ENCODE results near the gene BNC2. TPM values are rescaled to one million over a fixed set of nuclear protein-coding genes. Genes with fewer than 3 reads are reported as not detected.

Gene BNC2
- total and polyA plus RNA-seq, 5 donors from 2014 or later = not detected

DNA sequence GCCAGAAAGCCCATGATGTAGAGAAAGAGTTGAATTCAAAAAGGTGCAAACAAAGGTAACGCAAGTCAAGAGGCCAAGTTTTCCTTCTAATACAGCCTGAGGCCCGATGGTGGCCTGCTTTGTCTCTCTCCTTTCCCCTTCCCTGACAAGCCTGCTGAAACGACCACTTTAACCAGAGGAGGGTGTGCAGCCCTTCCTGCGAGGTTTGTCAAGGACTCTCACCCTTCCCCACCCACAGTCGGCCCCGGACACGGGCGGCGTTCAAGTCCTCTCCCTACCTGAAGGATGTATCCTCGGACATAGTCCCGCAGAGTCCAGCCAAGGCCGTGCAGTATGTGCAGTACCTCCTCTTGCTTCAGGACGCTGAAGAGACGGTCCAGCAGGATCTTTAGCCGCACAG lies 318.2 kb downstream of the BNC2 start:
- DNase-seq (no peak), ATAC-seq (ENCODE audit: low read depth in 2 of 2) (no peak)
- H3K4me3 Mint-ChIP-seq = no peak overlapping the region
- no peaks in the 10 kb centered on the region for H3K27me3 ChIP-seq (ENCODE audit: control insufficient read depth, insufficient read depth, low read length)
- H3K27ac Mint-ChIP-seq = no peak overlapping the region
- H3K9me3 ChIP-seq (ENCODE audit: control insufficient read depth in 2 of 2, low read length in 2 of 2) = no peaks in the 10 kb centered on the region
- no peaks in the 10 kb centered on the region for H3K27me3 Mint-ChIP-seq
- H3K4me1 Mint-ChIP-seq = no peaks in the 10 kb centered on the region
- no peaks in the 10 kb centered on the region for H3K36me3 ChIP-seq (ENCODE audit: control insufficient read depth, insufficient read depth, low read length)
- H3K4me3 ChIP-seq (ENCODE audit: low read depth, low read length) = no peak overlapping the region
- no peak overlapping the region for H3K27ac ChIP-seq (ENCODE audit: insufficient read depth, low read length, poor library complexity, severe bottlenecking)
- no peaks in the 10 kb centered on the region for H3K4me1 ChIP-seq (ENCODE audit: control insufficient read depth, insufficient read depth, low read length, poor library complexity, severe bottlenecking)
- no peaks in the 10 kb centered on the region for H3K36me3 Mint-ChIP-seq
- peaks cover 0 to 10% (median 4%) of the 10 kb centered on the region in 7 donors for H3K9me3 Mint-ChIP-seq

GRCh38 chr9:16551692-16552091 lies 318.8 kb downstream of the BNC2 start:
- ATAC-seq (ENCODE audit: low read depth in 2 of 2) (no peak), DNase-seq (no peak)
- no peaks in the 10 kb centered on the region for H3K27me3 Mint-ChIP-seq
- Histone ChIP-seq H3K27ac (ENCODE audit: insufficient read depth, low read length, poor library complexity, severe bottlenecking) (no peak overlapping the region), H3K9me3 (ENCODE audit: control insufficient read depth in 2 of 2, low read length in 2 of 2) (no peaks in the 10 kb centered on the region), H3K27me3 (ENCODE audit: control insufficient read depth, insufficient read depth, low read length) (no peaks in the 10 kb centered on the region), H3K4me3 (ENCODE audit: low read depth, low read length) (no peak overlapping the region), H3K36me3 (ENCODE audit: control insufficient read depth, insufficient read depth, low read length) (no peaks in the 10 kb centered on the region), H3K4me1 (ENCODE audit: control insufficient read depth, insufficient read depth, low read length, poor library complexity, severe bottlenecking) (no peaks in the 10 kb centered on the region)
- no peak overlapping the region for H3K27ac Mint-ChIP-seq
- peaks cover 0 to 10% (median 4%) of the 10 kb centered on the region in 7 donors for H3K9me3 Mint-ChIP-seq
- no peaks in the 10 kb centered on the region for H3K4me1 Mint-ChIP-seq
- H3K36me3 Mint-ChIP-seq = no peaks in the 10 kb centered on the region
- no peak overlapping the region for H3K4me3 Mint-ChIP-seq

DNA sequence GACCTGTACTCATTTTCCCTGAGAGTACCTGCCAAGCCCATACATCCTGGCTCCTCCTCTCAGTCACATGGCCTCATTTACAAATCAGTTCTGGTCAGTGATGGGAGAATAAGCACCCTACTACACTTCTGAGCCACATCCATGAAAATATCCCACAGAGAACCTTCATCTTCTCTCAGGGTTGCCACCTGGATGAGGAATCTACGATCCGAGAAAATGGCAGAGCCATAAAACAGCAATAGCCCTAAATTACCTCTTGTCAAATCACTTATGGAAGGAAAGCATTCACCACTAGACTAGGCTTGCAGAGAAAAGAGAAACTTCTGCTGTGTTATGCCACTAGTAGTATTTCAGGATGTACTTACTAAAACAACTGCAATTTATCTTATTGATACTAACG lies 324.8 kb downstream of the BNC2 start:
- no peak for DNase-seq
- no peak overlapping the region for H3K27ac ChIP-seq (ENCODE audit: insufficient read depth, low read length, poor library complexity, severe bottlenecking)
- no peak for ATAC-seq (ENCODE audit: low read depth in 2 of 2)
- Mint-ChIP-seq H3K4me1 (no peaks in the 10 kb centered on the region), H3K9me3 (peaks cover 0 to 1% (median 0%) of the 10 kb centered on the region in 7 donors), H3K27ac (no peak overlapping the region), H3K27me3 (no peaks in the 10 kb centered on the region), H3K36me3 (no peaks in the 10 kb centered on the region), H3K4me3 (no peak overlapping the region)
- no peaks in the 10 kb centered on the region for H3K36me3 ChIP-seq (ENCODE audit: control insufficient read depth, insufficient read depth, low read length)
- H3K4me1 ChIP-seq (ENCODE audit: control insufficient read depth, insufficient read depth, low read length, poor library complexity, severe bottlenecking) = no peaks in the 10 kb centered on the region
- no peaks in the 10 kb centered on the region for H3K27me3 ChIP-seq (ENCODE audit: control insufficient read depth, insufficient read depth, low read length)
- H3K4me3 ChIP-seq (ENCODE audit: low read depth, low read length) = no peak overlapping the region
- no peaks in the 10 kb centered on the region for H3K9me3 ChIP-seq (ENCODE audit: control insufficient read depth in 2 of 2, low read length in 2 of 2)

DNA sequence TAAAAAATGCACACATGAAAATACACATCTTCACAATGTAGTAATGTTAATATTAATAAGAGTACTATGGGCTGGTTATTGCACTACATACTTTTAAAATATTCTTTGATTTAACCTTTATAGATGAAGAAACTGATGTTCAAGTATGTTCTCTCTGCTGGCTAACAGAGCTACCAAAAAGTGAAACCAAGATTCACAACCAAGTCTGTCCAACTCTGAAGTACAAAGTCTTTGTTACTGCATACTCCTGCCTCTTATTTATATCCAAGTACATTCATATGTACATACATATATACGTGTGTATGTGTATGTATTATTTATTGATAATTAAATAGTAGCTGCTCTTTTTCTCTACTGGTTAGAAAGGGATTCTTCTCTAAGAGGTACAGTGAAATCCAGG lies 325.6 kb downstream of the BNC2 start:
- Mint-ChIP-seq H3K27me3 (no peaks in the 10 kb centered on the region), H3K9me3 (peaks cover 0 to 1% (median 0%) of the 10 kb centered on the region in 7 donors), H3K4me1 (no peaks in the 10 kb centered on the region), H3K36me3 (no peaks in the 10 kb centered on the region), H3K27ac (no peak overlapping the region), H3K4me3 (no peak overlapping the region)
- Histone ChIP-seq H3K9me3 (ENCODE audit: control insufficient read depth in 2 of 2, low read length in 2 of 2) (no peaks in the 10 kb centered on the region), H3K36me3 (ENCODE audit: control insufficient read depth, insufficient read depth, low read length) (no peaks in the 10 kb centered on the region), H3K4me3 (ENCODE audit: low read depth, low read length) (no peak overlapping the region), H3K27ac (ENCODE audit: insufficient read depth, low read length, poor library complexity, severe bottlenecking) (no peak overlapping the region), H3K4me1 (ENCODE audit: control insufficient read depth, insufficient read depth, low read length, poor library complexity, severe bottlenecking) (no peaks in the 10 kb centered on the region), H3K27me3 (ENCODE audit: control insufficient read depth, insufficient read depth, low read length) (no peaks in the 10 kb centered on the region)
- no peak for ATAC-seq (ENCODE audit: low read depth in 2 of 2)
- DNase-seq = no peak

DNA sequence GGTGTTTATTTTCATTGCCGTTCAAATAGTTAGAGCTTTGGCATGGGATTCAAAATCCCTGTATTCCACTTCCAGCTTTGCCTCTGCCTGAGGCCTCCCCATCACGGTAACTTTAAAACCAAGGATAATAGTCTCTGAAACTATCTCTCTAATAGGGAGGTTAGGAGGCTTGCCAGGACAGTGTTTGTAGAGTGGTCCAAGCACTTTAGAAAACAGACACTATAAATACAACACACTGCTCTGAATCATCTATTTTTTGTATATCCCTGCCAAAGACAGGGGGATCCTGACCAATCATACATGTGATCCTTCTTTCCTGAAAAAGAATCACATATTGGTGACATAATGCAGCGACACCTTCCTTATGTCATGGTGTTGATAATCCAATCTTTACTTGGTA lies 326.8 kb downstream of the BNC2 start:
- H3K27ac Mint-ChIP-seq = no peak overlapping the region
- DNase-seq (no peak), ATAC-seq (ENCODE audit: low read depth in 2 of 2) (no peak)
- no peaks in the 10 kb centered on the region for H3K36me3 Mint-ChIP-seq
- Histone ChIP-seq H3K9me3 (ENCODE audit: control insufficient read depth in 2 of 2, low read length in 2 of 2) (no peaks in the 10 kb centered on the region), H3K4me1 (ENCODE audit: control insufficient read depth, insufficient read depth, low read length, poor library complexity, severe bottlenecking) (no peaks in the 10 kb centered on the region), H3K27ac (ENCODE audit: insufficient read depth, low read length, poor library complexity, severe bottlenecking) (no peak overlapping the region), H3K27me3 (ENCODE audit: control insufficient read depth, insufficient read depth, low read length) (no peaks in the 10 kb centered on the region), H3K4me3 (ENCODE audit: low read depth, low read length) (no peak overlapping the region), H3K36me3 (ENCODE audit: control insufficient read depth, insufficient read depth, low read length) (no peaks in the 10 kb centered on the region)
- no peaks in the 10 kb centered on the region for H3K27me3 Mint-ChIP-seq
- no peaks in the 10 kb centered on the region for H3K4me1 Mint-ChIP-seq
- no peak overlapping the region for H3K4me3 Mint-ChIP-seq
- peaks cover 0 to 2% (median 0%) of the 10 kb centered on the region in 7 donors for H3K9me3 Mint-ChIP-seq

- Mint-ChIP-seq H3K4me3 (no peak overlapping the region), H3K9me3 (peaks cover 0 to 2% (median 0%) of the 10 kb centered on the region in 7 donors), H3K36me3 (no peaks in the 10 kb centered on the region)
These were observed 327.2 kb downstream of the BNC2 start for GRCh38 chr9:16543225-16543624.

DNA sequence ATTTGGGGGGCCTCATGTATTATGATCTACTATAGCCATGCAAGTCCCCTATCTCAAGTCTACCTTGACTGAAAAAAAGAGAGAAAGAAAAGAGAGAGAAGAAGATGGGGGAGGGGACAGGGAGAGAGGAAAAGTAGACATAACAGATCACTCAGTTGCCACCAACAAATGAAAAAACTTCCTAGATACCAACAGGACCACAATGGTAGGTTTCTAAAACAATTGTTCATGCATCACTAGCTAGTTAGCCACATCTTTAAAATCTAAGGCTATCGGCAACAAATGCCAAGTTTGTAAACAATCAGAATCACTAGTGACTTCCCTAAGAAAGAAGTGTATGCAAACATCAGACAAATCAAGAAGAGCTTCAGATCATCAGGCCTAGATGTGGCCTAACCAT lies 328.2 kb downstream of the BNC2 start:
- H3K27ac ChIP-seq (ENCODE audit: insufficient read depth, low read length, poor library complexity, severe bottlenecking) = no peak overlapping the region
- Mint-ChIP-seq H3K9me3 (peaks cover 0 to 2% (median 0%) of the 10 kb centered on the region in 7 donors), H3K36me3 (no peaks in the 10 kb centered on the region), H3K4me3 (no peak overlapping the region), H3K4me1 (no peaks in the 10 kb centered on the region), H3K27ac (no peak overlapping the region), H3K27me3 (no peaks in the 10 kb centered on the region)
- no peak overlapping the region for H3K4me3 ChIP-seq (ENCODE audit: low read depth, low read length)
- ATAC-seq (ENCODE audit: low read depth in 2 of 2) (no peak), DNase-seq (no peak)
- no peaks in the 10 kb centered on the region for H3K9me3 ChIP-seq (ENCODE audit: control insufficient read depth in 2 of 2, low read length in 2 of 2)
- no peaks in the 10 kb centered on the region for H3K4me1 ChIP-seq (ENCODE audit: control insufficient read depth, insufficient read depth, low read length, poor library complexity, severe bottlenecking)
- no peaks in the 10 kb centered on the region for H3K27me3 ChIP-seq (ENCODE audit: control insufficient read depth, insufficient read depth, low read length)
- H3K36me3 ChIP-seq (ENCODE audit: control insufficient read depth, insufficient read depth, low read length) = no peaks in the 10 kb centered on the region

More at GRCh38 chr9:16543225-16543624, 327.2 kb downstream of the BNC2 start:
- no peaks in the 10 kb centered on the region for H3K36me3 ChIP-seq (ENCODE audit: control insufficient read depth, insufficient read depth, low read length)
- H3K27ac ChIP-seq (ENCODE audit: insufficient read depth, low read length, poor library complexity, severe bottlenecking) = no peak overlapping the region
- no peak for DNase-seq
- no peaks in the 10 kb centered on the region for H3K4me1 ChIP-seq (ENCODE audit: control insufficient read depth, insufficient read depth, low read length, poor library complexity, severe bottlenecking)
- no peak for ATAC-seq (ENCODE audit: low read depth in 2 of 2)
- Mint-ChIP-seq H3K27me3 (no peaks in the 10 kb centered on the region), H3K27ac (no peak overlapping the region), H3K4me1 (no peaks in the 10 kb centered on the region)
- H3K27me3 ChIP-seq (ENCODE audit: control insufficient read depth, insufficient read depth, low read length) = no peaks in the 10 kb centered on the region
- no peak overlapping the region for H3K4me3 ChIP-seq (ENCODE audit: low read depth, low read length)
- H3K9me3 ChIP-seq (ENCODE audit: control insufficient read depth in 2 of 2, low read length in 2 of 2) = no peaks in the 10 kb centered on the region

DNA sequence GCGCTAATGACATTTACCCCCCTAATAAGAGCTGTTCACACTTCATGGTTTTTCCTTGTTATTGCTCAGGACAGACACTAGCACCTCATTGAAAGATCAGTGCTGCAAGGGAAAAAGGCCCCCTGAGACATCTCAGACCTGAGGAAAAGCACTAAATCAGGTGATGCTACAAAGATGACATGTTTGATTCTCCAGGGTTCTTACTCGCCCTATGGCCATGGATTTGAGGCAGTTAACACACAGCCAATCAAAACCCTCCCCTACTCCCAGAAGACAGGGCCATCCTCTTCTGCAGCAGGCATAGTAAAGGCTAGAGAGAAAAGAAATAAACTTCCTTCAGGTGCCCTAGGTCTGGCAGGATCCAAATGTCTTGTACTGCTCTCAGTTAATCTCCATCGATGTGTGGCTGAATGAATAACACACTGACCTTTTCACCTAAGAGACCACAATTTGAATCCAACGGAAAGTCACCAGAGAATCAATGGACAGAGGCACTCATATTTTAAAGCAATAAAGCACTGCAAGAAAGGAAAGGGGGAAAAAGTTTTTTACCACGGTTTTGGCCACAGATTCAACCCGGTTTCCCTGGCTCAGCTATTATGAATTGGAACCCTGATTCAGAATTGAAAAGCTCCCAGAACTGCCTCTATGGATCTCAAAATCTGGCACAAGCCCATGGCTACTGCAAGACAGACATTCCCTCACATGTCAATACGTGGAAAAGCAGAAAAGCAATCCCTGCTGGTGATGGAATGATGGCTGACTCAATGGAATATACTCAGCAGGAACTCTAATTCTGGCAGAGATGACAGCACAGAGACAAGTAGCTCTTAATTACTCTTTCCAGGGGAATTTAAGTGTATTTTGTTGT lies 329.5 kb downstream of the BNC2 start:
- peaks cover 0 to 2% (median 0%) of the 10 kb centered on the region in 7 donors for H3K9me3 Mint-ChIP-seq
- H3K4me3 ChIP-seq (ENCODE audit: low read depth, low read length) = no peak overlapping the region
- H3K27ac Mint-ChIP-seq = no peak overlapping the region
- H3K4me1 Mint-ChIP-seq = no peaks in the 10 kb centered on the region
- DNase-seq = no peak
- H3K27ac ChIP-seq (ENCODE audit: insufficient read depth, low read length, poor library complexity, severe bottlenecking) = no peak overlapping the region
- H3K36me3 Mint-ChIP-seq = no peaks in the 10 kb centered on the region
- no peaks in the 10 kb centered on the region for H3K36me3 ChIP-seq (ENCODE audit: control insufficient read depth, insufficient read depth, low read length)
- no peak overlapping the region for H3K4me3 Mint-ChIP-seq
- no peaks in the 10 kb centered on the region for H3K4me1 ChIP-seq (ENCODE audit: control insufficient read depth, insufficient read depth, low read length, poor library complexity, severe bottlenecking)
- no peaks in the 10 kb centered on the region for H3K9me3 ChIP-seq (ENCODE audit: control insufficient read depth in 2 of 2, low read length in 2 of 2)
- no peaks in the 10 kb centered on the region for H3K27me3 Mint-ChIP-seq
- no peak for ATAC-seq (ENCODE audit: low read depth in 2 of 2)
- no peaks in the 10 kb centered on the region for H3K27me3 ChIP-seq (ENCODE audit: control insufficient read depth, insufficient read depth, low read length)
